ENCODE results near the gene SCLT1.

GRCh38 chr4:129080129-129080528 is 13.2 kb downstream of the SCLT1 start:
- TF ChIP-seq CTCF (conservative IDR thresholded peaks at IDR 0.05; ENCODE audit: low read depth, low read length): no peak
- TF ChIP-seq POLR2A (IDR thresholded peaks at IDR 0.05; ENCODE audit: low read depth, low read length): no peak
- no peak for TF ChIP-seq RFX5 (IDR thresholded peaks at IDR 0.05; ENCODE audit: low read depth, low read length)
- no peak for TF ChIP-seq MAFK (IDR thresholded peaks at IDR 0.05; ENCODE audit: low read depth, low read length)
- no peak for TF ChIP-seq USF2 (IDR thresholded peaks at IDR 0.05; ENCODE audit: low read depth, low read length)
- no peak for TF ChIP-seq NFE2L2 (IDR thresholded peaks at IDR 0.05; ENCODE audit: low read depth, low read length)
- TF ChIP-seq FOS (IDR thresholded peaks at IDR 0.05; ENCODE audit: low read depth, low read length): no peak
